NCI-H1105 treated with DMSO at 0.1 percent for 48 hours (cell line): Measurements from ENCODE around the gene USP20.

ENCODE experiments used
- DNase-seq: peaks from one replicate; lab custom pipeline; 2025; lab: John Stamatoyannopoulos, UW

Gene USP20

DNA sequence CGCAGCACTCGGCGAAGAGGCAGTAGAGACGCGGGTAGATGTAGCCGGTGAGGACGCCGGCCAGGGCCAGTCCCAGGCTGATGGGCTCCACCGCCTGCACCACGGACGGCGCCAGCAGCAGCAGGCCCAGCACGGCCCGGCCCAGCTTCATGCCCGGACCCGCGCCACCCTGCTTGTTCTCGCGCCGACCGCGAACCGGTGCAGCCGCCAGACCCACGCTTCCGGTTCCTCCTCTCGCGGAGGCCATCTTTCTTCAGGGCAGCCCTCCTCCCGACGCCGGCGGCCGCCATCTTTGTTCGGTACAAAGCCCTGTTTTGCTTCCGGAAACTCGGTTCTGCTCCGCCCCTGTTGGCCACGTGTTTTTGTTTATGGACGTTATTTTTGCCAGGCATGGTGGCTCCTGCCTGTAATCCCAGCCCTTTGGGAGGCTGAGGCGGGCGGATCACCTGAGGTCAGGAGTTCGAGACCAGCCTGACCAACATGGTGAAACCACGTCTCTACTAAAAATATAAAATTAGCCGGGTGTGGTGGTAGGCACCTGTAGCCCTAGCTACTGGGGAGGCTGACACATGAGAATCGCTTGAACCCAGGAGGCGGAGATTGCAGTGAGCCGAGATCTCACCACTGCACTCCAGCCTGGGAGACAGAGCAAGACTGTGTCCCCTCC lies 11.2 kb upstream of the USP20 start, which contains the start of gene TOR1A:
TSS of gene TOR1A (minus strand) at position 202 of the 667 bp plus-strand sequence. CDS start at position 151, 51 bp downstream.
- peak; percentile 94 for DNase-seq

GRCh38 chr9:129826344-129826743 lies 8.9 kb upstream of the USP20 start:
- no peak for DNase-seq

DNA sequence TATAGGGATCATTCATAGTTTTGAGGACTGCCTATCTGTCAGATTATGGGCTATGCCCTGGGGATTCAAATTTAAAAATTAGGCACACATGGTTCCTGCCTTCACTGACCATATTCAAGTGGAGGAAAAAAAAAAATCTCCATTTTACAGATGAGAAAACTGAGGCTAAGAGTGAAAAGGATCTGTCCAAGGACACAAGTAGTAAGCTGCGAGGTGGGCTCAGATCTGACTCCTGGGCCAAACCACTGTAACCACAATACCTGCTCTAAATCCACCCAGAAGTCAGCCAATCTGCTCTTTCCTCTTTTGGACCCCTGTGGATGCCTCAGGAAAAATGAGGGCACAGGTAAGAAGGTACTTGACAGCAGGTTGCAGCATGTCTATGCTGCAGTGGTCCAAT lies 8.5 kb upstream of the USP20 start:
- no peak for DNase-seq

DNA sequence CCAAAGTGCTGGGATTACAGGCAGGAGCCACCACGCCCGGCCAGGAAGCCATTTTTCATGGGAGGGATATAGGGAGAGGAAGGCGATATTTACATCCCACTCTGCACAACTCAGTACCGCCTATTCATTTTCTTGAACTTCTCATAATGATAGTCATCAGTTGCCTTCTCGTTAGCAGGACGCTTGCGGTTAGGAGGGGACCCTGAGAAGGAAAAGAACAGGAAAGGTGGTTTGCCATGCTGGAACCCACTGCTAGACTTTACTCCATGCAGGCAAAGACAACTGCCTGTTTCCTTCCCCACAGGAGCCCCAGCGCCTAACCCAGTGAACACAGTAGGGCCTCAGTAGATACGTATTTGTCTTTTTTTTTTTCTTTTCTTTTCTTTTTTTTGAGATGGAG lies 7.2 kb upstream of the USP20 start:
- no peak for DNase-seq

DNA sequence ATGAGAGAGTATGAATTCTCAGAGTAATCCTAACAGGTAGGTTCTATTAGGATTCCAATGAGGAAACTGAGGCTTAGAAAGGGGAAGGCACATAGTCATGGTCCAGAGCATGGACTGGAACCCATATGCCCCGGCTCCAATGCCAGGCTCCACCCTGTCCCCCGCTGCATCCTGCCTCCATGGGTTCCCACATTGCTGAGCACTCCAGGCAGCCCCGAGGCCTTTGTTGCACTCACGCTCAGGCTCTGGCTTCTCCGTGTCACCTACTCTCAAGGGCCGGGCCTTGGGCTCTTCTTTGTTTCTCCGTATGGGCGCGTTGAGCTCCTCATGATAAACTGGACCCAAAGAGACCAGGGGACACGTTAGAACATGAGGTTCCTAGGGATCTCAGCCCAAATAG lies 6.3 kb upstream of the USP20 start:
- no peak for DNase-seq

DNA sequence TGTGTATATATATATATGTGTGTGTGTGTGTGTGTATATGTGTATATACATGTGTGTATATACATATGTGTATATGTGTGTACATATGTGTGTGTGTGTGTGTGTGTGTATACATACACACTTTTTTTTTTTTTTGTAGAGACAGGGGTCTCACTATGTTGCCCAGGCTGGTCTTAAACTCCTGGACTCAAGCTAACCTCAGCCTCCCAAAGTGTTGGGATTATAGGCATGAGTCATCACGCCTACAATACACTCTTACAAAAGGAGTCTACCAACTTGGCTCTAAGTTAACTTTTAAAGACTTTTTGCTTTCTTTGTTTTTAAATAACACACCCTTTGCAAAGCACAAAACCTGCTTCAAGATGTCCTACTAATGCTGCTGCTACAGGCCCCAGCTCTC lies 2.3 kb upstream of the USP20 start:
- DNase-seq: no peak

- no peak for DNase-seq
These were observed 650 bp upstream of the USP20 start for GRCh38 chr9:129834489-129835127.

DNA sequence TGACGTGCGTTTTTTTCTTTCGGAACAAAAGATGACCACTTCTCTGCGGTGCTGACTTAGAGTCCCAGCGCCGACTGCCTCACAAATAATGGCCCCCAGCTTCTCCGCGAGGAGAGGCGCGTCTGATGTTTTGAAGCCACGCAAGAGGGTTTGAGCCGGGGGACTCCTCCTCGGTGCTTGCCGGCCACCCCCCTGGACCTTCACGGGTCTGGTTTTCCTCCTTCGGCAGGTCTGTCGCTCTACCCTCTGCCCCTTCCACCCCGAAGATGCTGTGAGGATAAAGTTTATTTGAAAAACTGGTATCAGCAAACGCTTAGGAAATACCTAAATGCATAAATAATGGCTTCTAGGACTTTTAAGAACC lies 584 bp downstream of the USP20 start:
- no peak for DNase-seq

GRCh38 chr9:129836311-129837007 lies 1.2 kb downstream of the USP20 start:
- no peak for DNase-seq

DNA sequence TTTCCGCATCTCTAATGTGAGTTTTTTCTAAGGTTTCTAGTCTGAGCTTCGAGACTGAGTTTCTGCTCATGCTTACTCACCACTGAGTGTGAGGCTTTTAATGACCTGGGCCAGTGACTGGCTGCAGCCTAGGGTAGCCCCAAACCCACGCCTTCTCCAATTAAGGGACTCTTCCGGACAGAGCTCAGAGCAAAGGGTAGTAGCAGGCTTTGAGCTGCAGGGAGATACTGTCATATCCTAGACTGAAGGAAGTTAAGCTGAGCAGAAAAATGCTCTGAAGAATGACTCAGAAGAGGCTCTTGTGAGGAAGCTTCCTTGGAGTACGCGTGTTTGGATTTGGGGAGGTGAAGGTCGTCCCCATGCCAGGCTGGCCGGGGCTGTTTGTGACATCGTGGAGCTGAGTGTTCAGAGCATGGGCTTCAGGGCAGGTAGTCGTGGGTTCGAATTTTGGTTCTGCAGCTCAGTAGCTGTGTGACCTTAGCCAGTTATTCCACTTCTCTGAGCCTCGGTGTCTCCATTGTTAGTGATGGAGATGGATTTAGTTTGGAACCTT lies 3.5 kb downstream of the USP20 start:
- DNase-seq: no peak

- DNase-seq: no peak
These were observed 4.2 kb downstream of the USP20 start for GRCh38 chr9:129839324-129840023.

DNA sequence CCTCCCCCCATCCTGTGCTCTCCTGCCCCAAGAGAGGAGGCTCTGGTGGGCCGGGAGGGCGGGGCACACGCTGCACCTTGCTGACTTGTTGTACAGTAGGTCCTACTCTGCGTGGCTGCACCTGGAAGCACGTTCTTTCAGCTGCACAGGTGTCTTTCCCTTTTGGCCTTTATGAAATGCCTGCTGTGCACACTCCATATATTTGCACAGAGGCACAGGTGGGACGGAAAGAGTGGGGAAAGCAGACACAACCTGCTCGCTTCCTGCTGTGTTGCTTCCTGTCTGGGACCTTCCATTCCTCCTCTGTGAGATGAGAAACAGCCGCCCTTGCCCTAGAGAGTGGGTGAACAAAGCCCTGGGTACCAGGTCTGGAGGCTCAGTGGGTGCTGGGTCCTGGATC lies 4.8 kb downstream of the USP20 start:
- no peak for DNase-seq

DNA sequence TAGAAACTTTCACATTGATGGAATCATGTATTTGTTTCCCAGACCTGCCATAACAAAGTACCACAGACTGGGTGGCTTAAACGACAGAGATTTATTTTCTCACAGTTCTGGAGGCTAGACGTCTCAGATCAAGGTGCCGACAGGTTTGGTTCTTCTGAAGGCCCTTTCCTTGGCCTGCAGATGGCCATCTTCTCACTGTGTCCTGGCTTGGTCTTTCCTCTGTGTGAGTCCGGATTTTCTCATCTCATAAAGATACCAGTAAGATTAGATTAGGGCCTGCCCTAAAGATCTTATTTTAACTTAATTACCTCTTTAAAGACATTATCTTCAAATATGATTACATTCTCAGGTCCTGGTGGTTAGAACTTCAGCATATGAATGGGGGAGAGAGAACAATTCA lies 5.8 kb downstream of the USP20 start:
- DNase-seq: no peak

- no peak for DNase-seq
These were observed 10.1 kb downstream of the USP20 start for GRCh38 chr9:129845373-129845772.

- no peak for DNase-seq
These were observed 13.6 kb downstream of the USP20 start for GRCh38 chr9:129848712-129849441.

DNA sequence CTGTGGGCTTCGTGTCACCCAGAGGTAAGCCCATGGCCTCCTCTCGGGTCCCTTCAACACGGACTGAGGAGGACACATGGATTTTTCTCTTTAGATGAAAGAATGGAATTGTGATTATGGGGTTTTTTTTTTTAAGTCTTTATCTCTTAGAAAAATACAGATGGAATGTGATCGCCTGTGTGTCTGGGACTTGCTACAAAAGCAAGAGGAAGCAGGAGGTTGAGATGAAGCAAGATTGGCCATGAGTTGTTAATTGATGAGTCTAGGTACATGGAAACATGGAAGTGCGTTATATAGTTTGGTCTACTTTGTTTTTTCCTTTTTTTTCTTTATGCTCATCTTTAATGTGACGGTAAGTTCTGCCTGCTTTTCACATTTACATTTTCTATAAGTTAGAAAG lies 14.6 kb downstream of the USP20 start:
- no peak for DNase-seq

GRCh38 chr9:129850821-129851550 lies 15.7 kb downstream of the USP20 start:
- DNase-seq: no peak

- no peak for DNase-seq
These were observed 16.6 kb downstream of the USP20 start for GRCh38 chr9:129851821-129852220.

GRCh38 chr9:129852579-129852978 lies 17.3 kb downstream of the USP20 start:
- peak; percentile 27 for DNase-seq

DNA sequence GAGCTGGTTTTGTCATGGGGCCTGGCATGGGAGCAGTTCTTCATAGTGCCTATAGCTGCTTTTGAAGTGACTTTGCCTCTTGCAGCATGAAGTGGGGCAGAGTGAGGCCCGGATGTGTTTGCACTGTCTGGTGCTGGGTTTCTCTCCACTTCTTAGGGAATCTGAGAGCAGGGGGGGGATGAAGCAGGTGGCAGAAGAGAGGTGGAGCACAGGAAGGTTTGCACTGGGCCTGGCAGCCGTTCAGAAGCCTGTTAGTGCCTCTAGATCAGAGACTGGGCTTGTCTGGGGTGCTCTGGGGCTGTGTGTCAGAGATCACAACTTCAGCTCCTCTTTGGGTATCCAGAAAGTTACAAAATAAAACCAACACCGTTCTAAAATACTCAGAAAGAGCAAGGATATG lies 18.4 kb downstream of the USP20 start:
- no peak for DNase-seq

DNA sequence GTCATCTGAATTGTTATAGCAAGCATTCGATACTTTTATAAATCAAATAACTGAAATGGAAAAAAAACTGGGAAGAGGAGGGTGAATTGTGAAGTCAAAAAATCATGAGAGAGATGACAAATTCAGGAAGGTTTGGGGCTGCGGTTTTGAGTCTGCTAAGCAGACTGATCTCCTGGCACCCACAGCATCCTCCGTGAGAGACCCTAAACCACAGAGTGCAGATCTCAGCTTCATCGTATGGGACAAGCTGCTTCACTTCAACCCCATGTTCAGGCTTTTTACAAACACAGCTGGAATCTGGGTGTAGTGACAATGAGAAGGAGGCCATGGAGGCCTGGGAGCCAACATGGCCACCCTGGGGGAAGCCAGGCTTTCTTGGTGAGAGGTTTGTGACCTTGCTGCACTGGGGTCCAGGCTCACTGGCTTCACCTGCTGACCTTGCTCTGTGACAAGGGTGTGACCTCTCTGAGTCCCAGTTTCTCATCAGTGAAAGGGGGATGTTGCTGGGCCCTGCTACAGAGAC lies 19.4 kb downstream of the USP20 start:
- DNase-seq: no peak
